Amygdala (tissue), 56 donors: ENCODE measurements around the gene HIPK1.
A peak's percentile ranks its signal among the peaks of the same experiment; 100 is the strongest.

Source experiments
- DNase-seq, 56 donors: peaks; one replicate each; lab custom pipeline; 2025; lab: John Stamatoyannopoulos, UW

Gene HIPK1

GRCh38 chr1:113976609-113977278, 47.6 kb downstream of the HIPK1 start:
- DNase-seq, result peak in 1 of 56 donors; percentile 14

DNA sequence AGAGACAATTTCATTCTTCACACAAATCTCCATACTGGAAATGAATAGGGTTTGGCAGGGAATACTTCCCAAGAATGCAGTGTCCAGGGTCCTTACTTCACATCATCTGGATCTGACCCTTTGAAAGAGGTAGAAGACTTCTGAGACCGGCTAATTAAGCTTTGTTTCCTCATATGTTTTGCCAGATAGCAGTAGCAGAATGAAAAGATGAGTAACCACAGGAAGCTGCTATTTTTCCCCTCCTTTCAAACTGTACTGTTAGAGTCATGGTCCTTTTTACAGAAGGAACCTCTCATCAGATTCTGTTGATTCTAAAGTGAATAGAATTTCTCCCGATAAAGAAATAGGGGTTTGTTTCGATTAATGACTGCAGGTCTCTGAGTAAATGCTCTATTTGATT, 48.8 kb downstream of the HIPK1 start:
- DNase-seq, result no peak

- DNase-seq, result peak in 45 of 56 donors; percentile 14 to 91 (median 59)
Observed at GRCh38 chr1:113978863-113979702, 50.0 kb downstream of the HIPK1 start, which contains the start of gene OLFML3. Gene OLFML3, plus strand, starts transcription at chr1:113979474. Its CDS starts 43 bp downstream, at chr1:113979517.

GRCh38 chr1:113980110-113980509, 51.0 kb downstream of the HIPK1 start:
- peak in 5 of 56 donors; percentile 8 to 23 (median 22) for DNase-seq

DNA sequence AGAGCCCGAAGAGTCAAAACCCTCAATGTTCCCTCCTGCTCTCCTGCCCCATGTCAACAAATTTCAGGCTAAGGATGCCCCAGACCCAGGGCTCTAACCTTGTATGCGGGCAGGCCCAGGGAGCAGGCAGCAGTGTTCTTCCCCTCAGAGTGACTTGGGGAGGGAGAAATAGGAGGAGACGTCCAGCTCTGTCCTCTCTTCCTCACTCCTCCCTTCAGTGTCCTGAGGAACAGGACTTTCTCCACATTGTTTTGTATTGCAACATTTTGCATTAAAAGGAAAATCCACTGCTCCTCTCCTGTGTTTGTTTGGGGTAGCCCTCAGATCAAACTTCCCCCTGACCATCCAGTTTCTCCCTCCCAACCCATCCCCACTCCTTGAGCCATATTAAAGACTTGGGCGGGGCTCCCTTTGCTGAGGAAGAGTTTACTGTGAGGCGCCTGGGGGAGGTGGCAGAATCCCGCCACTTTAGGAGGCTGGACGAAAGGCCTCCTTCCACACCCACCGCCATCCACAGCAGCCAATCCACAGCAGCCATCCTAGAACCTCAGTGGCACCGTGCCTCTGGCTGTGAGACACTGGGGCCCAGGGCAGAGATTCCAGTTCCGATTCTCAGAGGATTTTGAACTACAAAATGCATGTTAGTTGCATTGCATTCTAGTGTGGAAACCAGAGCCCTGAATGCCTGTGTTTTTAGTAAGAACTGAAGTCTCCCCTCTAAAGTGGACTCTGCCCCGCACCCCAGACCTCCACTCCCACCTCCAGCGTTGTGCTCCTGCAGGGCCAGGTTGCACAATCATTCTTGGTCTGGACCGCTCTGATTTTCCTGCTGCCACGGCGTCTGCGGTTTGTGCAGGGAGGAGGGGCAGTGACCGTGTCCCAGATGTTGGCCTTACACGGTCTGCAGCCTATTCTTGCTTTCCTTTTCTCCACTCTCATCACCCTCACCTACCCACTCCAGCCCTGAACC, 53.1 kb downstream of the HIPK1 start:
- DNase-seq, result peak in 4 of 56 donors; percentile 17 to 32 (median 22)

GRCh38 chr1:113982949-113983348, 53.8 kb downstream of the HIPK1 start:
- DNase-seq, result no peak

DNA sequence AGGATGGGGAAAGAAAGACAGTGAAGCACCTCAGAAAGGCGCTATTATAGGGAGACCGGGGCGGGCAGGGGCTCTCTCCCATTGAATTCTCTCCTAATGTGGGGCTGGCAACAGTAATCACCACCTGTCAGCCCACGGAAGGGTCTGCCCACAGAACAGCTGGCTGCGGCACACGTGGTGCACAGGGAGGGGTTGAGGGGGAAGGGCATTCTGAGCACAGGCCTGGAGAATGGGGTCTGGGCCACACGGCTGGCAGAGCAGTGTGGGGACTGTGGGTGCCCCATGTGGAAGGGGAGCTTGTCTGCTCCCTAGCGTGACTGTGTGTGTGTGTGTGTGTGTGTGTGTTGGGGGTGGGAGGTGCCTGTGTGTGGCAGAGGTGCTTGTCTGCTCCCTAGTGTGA, 54.3 kb downstream of the HIPK1 start:
- no peak for DNase-seq

GRCh38 chr1:113983826-113984225, 54.7 kb downstream of the HIPK1 start:
- no peak for DNase-seq

DNA sequence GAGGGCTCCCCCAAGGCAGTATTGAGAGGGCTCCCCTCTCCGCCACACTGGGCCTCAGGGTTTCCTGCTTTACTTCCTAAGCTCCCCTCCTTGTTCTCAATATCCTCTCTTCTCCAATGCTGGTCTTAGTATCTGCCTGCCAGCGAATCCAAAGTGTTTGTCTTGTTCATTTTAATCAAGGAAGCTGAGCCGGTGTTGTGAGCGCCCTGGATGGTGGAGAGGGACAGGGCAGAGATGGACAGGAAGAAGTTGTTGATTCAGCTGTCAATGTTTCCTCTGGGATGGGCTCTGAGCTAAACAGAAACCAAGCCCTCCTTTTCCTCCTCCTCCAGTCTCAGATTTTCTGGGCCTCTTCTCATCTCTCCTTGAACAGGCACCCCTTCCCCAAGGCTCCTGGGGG, 55.6 kb downstream of the HIPK1 start:
- no peak for DNase-seq

DNA sequence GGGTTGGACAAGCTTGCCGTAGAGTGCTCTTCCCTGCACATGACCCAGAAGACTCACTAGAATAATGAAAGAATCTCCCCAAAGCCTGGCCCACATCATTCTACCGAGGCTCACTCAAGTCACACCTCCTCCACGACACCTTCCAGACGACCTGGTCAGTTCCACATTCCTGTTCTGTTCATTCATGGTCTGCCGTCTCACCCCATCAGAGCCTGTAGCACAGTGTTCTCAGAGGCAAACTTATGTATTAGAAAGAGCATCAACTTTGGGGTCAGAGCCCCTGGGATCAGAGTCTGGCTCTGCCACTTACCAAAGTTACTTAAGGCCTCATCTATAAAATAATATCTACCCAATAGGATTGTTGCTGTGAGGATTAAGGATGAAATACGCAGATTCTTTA, 57.7 kb downstream of the HIPK1 start:
- DNase-seq, result no peak

GRCh38 chr1:113987259-113987658, 58.1 kb downstream of the HIPK1 start:
- DNase-seq, result no peak

- DNase-seq, result no peak
Observed at GRCh38 chr1:113990530-113990929, 61.4 kb downstream of the HIPK1 start.

DNA sequence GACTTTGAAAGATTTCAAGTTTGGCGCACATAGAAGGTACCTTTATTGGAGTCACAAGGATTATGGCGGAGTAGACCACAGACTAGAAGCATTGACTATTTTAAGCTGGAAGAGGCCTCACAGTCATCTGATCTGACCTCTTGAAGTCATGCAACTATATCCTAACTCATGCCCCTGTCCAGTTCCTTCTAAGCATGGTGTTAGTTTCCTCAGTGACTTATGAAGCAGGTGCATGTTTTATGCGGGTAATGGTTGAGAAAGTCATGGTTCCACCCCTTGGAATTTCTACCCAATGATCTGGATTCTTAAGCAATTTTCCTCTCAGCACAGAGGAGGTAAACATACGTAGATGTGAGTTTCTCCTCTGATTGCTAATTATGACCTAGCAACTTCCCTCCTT, 61.8 kb downstream of the HIPK1 start:
- no peak for DNase-seq

DNA sequence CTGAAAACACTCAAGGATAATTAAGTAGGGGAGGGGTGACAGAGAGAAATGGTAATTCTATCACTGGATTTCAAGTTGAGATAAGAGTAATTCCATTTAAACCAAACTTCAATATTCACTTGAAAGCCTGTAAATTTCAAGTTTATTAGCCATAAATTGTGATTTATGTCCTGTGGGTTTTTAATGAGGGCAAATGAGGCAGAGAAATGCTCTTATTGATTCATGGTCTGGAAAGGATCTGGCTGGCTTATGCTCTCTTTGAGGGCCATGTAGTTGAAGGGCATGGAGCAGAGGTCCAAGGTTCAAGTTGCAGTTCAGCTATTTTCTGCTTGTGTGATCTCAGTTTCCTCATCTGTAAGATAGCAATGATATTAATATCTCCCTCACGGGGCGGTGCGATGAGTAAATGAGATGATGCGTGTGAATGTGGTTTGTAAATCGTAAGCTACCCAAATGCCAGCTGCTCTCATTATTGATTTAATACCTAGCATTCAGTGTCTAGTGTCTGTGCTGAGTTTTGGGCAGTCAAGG, 62.4 kb downstream of the HIPK1 start:
- DNase-seq, result no peak

DNA sequence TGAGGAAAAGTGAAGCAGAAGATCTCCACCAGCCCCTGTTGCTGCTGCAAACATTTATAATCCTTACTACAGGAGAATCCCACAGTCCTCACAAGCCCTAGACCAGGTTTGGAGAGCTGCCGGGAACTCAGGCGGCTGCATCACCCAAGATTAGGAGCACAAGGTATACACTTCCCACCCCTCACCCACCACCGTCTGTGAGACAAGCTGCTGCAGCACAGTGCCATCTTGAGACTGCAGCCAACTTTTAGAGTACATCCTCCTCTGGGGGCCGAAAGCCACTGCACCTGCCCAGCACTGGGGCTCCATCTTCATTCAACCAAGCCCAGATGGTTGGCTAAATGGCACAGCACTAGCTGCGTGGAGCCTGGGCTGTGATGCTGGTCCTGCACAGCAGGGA, 63.9 kb downstream of the HIPK1 start:
- DNase-seq, result peak in 2 of 56 donors; percentile 11 to 22

DNA sequence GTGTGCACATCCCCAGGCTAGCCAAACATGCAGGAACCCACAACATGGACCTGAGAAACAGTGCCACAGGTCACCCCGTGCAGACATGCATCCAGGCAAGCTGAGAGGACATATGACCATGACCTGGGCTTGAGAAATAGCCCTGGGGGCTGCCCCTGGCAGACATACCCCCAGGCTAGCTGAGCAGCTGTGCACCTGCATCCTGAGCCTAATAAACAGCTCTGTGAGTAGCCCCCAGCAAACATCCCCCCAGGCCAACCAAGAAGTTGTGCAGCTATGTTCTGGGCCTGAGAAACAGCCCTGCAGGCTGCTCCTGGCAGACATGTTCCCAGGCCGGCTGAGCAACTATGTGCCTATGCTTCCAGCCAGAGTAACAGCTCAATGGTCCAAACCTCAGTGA, 64.6 kb downstream of the HIPK1 start:
- no peak for DNase-seq

DNA sequence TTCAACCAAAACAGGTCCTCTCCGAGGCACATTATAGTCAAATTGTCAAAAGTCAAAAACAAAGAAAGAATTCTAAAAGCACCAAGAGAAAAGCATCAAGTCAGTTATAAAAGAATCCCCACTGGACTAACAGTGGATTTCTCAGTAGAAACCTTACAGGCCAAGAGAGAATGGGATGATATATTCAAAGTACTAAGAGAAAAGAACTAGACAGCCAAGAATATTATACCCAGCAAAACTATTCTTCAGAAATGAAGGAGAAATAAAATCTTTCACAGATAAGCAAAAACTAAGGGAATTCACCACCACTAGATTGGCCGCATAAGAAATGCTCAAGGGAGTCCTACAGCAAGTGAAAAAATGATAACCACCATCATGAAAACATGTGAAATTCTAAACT, 66.3 kb downstream of the HIPK1 start:
- DNase-seq, result no peak

GRCh38 chr1:113998361-113998760, 69.2 kb downstream of the HIPK1 start:
- DNase-seq, result no peak

GRCh38 chr1:113999233-113999632, 70.1 kb downstream of the HIPK1 start:
- no peak for DNase-seq

DNA sequence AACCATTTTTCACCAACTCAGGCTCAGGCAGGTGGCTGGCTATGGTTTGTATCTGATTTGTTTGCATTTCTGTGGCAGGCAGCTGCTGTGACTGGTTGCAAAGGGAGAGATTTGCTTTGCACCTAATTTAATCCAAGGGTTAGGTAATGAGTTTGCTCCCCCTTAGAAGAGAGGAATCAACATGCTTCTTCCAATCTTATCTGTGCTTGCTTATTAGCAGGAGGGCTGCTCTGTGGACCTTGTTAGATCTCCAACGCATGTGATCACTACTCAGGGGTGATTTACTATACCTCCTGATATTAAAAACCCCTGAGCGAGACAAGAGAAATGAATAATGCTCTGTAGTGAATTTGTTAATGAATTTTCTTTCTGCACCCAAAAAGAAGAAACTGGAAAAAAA, 70.7 kb downstream of the HIPK1 start:
- no peak for DNase-seq
